IPS-20b (cell line): ENCODE measurements around the gene SLC6A18.

Experiments used
- H3K27ac ChIP-seq: one replicate; pipeline ENCODE4 v1.5.1; 2013; ENCODE audit warnings: low read length
- H3K27me3 ChIP-seq: 2 replicates; pipeline ENCODE4 v1.6.1; 2013; ENCODE audit warnings: mild to moderate bottlenecking, low read length, inconsistent platforms; ENCODE audit not compliant: insufficient read depth
- H3K36me3 ChIP-seq: 2 replicates; pipeline ENCODE4 v1.6.1; 2013; ENCODE audit warnings: low read depth, mild to moderate bottlenecking, inconsistent platforms, low read length, moderate library complexity; ENCODE audit not compliant: insufficient read depth
- H3K4me1 ChIP-seq: 2 replicates; pipeline ENCODE4 v1.6.1; 2013; ENCODE audit warnings: mild to moderate bottlenecking, control low read depth, inconsistent platforms, low read length, moderate library complexity; ENCODE audit not compliant: insufficient read depth
- H3K4me3 ChIP-seq: 2 replicates; pipeline ENCODE4 v1.5.1; 2013; ENCODE audit warnings: mild to moderate bottlenecking, low read length, inconsistent platforms
- H3K9ac ChIP-seq: 2 replicates; pipeline ENCODE4 v1.6.1; 2013; ENCODE audit warnings: low read depth, mild to moderate bottlenecking, inconsistent platforms, low read length, moderate library complexity
- H3K9me3 ChIP-seq: 2 replicates; pipeline ENCODE4 v1.6.1; 2013; ENCODE audit warnings: mild to moderate bottlenecking, low read depth, low read length, inconsistent platforms; ENCODE audit not compliant: insufficient read depth

Gene SLC6A18

DNA sequence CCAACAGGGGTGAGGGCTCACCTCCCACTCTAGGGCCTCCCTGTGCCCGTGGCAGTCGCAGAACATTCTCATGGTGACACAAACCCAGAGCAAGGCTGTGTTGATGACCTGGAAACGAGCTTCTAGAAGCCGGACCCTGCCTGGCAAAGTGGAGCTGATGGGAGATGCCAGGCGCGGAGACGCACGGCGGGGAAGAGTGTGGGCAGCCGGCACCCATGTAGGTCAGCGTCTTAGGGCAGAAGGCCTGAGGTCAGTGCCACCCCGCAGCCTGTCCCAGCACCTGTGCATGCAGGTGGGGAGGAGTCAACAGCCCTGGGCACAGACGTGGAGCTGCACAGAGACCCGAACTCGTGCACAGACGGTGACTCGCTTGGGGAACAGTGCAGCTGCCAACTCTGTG is 5.4 kb downstream of the SLC6A18 start:
- no peak overlapping the region for H3K27ac ChIP-seq
- no peak overlapping the region for H3K9ac ChIP-seq
- no peak overlapping the region for H3K4me3 ChIP-seq

GRCh38 chr5:1231354-1231905 is 6.2 kb downstream of the SLC6A18 start:
- H3K36me3 ChIP-seq = no peaks in the 10 kb centered on the region
- no peaks in the 10 kb centered on the region for H3K4me1 ChIP-seq
- H3K27me3 ChIP-seq = no peaks in the 10 kb centered on the region
- H3K4me3 ChIP-seq = no peak overlapping the region
- no peak overlapping the region for H3K27ac ChIP-seq
- peaks cover 9% of the 10 kb centered on the region for H3K9me3 ChIP-seq
- H3K9ac ChIP-seq = no peak overlapping the region

More for the DNA sequence above, 5.4 kb downstream of the SLC6A18 start:
- peaks cover 3% of the 10 kb centered on the region for H3K9me3 ChIP-seq
- no peaks in the 10 kb centered on the region for H3K27me3 ChIP-seq
- no peaks in the 10 kb centered on the region for H3K36me3 ChIP-seq
- H3K4me1 ChIP-seq = no peaks in the 10 kb centered on the region

DNA sequence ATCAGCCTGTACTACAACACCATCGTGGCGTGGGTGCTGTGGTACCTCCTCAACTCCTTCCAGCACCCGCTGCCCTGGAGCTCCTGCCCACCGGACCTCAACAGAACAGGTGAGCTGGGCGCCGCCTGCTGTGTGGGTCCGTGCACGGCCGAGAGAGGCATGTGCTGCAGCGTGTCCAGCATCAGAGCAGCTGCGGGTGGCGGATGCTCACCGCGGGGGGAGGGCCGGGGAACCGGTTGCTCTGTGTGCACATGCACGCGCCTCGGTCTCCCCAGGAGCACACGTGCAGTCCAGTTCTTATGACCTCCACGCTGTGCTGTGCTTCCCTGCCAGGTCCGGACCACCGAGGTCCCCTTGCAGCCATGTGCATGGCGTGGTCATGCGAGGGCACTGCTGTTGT is 7.6 kb downstream of the SLC6A18 start:
- Histone ChIP-seq H3K4me1 (no peaks in the 10 kb centered on the region), H3K9me3 (peaks cover 9% of the 10 kb centered on the region), H3K9ac (no peak overlapping the region), H3K36me3 (no peaks in the 10 kb centered on the region), H3K27me3 (no peaks in the 10 kb centered on the region), H3K4me3 (no peak overlapping the region), H3K27ac (no peak overlapping the region)

GRCh38 chr5:1235379-1235778 is 10.2 kb downstream of the SLC6A18 start:
- Histone ChIP-seq H3K9me3 (peaks cover 9% of the 10 kb centered on the region), H3K27me3 (no peaks in the 10 kb centered on the region)

DNA sequence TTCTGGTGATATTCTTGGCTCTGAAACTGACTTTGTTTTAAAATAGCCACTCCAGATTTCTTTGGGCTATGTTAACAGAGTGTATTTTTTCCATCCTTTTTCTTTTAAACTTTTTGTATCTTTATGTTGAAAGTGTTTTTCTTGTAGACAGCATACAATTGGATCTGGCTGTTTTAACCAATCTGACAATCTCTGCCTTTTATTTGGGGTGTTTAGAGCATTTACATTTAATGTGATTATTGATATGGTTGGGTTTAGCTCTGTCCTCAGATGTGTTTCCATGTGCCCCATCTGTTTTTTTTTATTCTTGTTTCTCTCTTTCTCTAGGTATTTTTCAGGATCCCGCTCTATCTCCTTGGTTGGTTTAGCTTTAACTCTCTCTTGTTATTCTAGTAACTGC is 10.7 kb downstream of the SLC6A18 start:
- Histone ChIP-seq H3K27ac (no peak overlapping the region), H3K36me3 (no peaks in the 10 kb centered on the region)

More at GRCh38 chr5:1235379-1235778, 10.2 kb downstream of the SLC6A18 start:
- no peak overlapping the region for H3K4me3 ChIP-seq
- no peaks in the 10 kb centered on the region for H3K4me1 ChIP-seq
- no peak overlapping the region for H3K9ac ChIP-seq
- no peak overlapping the region for H3K27ac ChIP-seq
- H3K36me3 ChIP-seq = no peaks in the 10 kb centered on the region

GRCh38 chr5:1239505-1240251 is 14.5 kb downstream of the SLC6A18 start:
- Histone ChIP-seq H3K9ac (no peak overlapping the region), H3K4me1 (no peaks in the 10 kb centered on the region; the same call in 1 of the 2 replicates), H3K4me3 (no peak overlapping the region), H3K27me3 (no peaks in the 10 kb centered on the region), H3K36me3 (no peaks in the 10 kb centered on the region), H3K27ac (no peak overlapping the region), H3K9me3 (peaks cover 9% of the 10 kb centered on the region)

More for the DNA sequence above, 10.7 kb downstream of the SLC6A18 start:
- H3K4me1 ChIP-seq = no peaks in the 10 kb centered on the region
- no peaks in the 10 kb centered on the region for H3K27me3 ChIP-seq
- no peak overlapping the region for H3K9ac ChIP-seq
- no peak overlapping the region for H3K4me3 ChIP-seq
- peaks cover 9% of the 10 kb centered on the region for H3K9me3 ChIP-seq

DNA sequence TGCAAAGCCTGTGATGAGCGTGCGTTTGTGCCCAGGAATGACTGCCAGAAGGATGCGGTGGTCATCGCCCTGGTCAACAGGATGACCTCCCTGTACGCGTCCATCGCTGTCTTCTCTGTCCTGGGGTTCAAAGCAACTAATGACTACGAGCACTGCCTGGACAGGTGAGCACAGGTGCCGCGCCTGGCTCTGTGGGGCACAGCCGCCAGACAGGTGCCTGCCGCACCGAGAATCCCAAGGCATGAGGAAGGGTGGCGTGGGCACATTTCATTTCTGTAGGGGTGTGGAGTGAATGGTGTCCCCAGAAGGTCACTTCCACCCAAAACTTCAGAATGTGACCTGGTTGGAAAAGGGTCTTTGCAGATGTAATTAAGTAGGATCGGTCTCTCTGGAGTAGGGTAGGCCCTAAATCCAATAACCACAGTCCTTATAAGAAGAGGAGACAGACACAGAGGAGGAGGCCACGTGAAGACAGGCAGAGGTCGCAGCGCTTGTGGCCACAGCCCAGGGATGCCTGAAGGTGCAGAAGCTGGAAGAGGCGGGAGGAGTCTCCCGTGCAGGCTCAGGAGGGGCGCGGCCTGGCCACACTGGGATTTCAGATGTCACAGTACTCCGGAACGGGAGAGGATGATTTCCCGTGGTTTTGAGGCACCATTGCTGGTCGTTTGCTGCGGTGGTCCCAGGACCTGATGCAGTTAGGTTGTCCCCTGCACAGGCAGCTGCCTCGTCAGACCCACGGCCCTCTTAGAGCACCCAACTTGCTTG is 15.5 kb downstream of the SLC6A18 start:
- H3K27me3 ChIP-seq = no peaks in the 10 kb centered on the region
- no peak overlapping the region for H3K4me3 ChIP-seq
- H3K9me3 ChIP-seq = peaks cover 4% of the 10 kb centered on the region
- H3K9ac ChIP-seq = no peak overlapping the region
- no peaks in the 10 kb centered on the region; the same call in 1 of the 2 replicates for H3K4me1 ChIP-seq
- no peaks in the 10 kb centered on the region for H3K36me3 ChIP-seq
- no peak overlapping the region for H3K27ac ChIP-seq

- Histone ChIP-seq H3K4me1 (no peaks in the 10 kb centered on the region; the same call in 1 of the 2 replicates), H3K27me3 (no peaks in the 10 kb centered on the region), H3K36me3 (no peaks in the 10 kb centered on the region), H3K4me3 (no peak overlapping the region), H3K27ac (no peak overlapping the region), H3K9ac (no peak overlapping the region), H3K9me3 (no peaks in the 10 kb centered on the region)
Measured at GRCh38 chr5:1241509-1242080, 16.4 kb downstream of the SLC6A18 start.

DNA sequence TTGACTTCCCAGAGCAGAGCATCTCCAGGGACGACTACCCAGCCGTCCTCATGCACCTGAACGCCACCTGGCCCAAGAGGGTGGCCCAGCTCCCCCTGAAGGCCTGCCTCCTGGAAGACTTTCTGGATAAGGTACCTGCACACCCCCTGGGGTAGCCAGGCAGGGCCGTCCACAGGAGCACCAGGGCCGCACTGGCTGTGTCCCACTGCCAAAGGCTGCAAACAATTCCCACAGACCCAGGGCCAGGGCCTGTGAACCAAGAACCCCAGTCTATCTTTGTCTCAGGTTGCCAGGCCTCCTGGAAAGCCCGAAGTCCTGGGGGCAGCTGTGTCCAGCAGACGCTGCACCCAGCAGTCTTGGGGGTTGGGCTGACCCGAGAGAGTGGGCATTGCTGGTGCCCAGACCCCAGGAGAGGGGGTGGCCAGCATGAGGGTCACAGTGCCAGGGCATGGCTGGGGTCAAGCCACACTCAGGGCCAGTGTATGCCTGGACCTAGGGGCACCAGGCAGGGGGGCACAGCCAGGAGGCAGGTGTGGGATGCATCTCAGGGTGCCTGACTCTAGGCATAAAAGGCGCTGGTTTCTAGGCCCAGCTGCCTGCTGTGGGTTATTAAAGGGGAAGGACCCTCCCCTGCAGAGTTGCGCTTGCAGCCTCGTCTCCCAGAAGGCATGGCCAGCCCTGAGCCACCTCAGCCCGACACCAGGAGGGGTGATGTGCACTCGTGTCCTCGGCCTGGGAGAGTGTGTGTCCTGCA is 17.7 kb downstream of the SLC6A18 start:
- H3K27me3 ChIP-seq = no peaks in the 10 kb centered on the region; the same call in 1 of the 2 replicates
- no peaks in the 10 kb centered on the region; the same call in 1 of the 2 replicates for H3K4me1 ChIP-seq
- H3K36me3 ChIP-seq = no peaks in the 10 kb centered on the region
- H3K9me3 ChIP-seq = no peaks in the 10 kb centered on the region
- H3K9ac ChIP-seq = no peak overlapping the region
- H3K4me3 ChIP-seq = no peak overlapping the region
- H3K27ac ChIP-seq = no peak overlapping the region

DNA sequence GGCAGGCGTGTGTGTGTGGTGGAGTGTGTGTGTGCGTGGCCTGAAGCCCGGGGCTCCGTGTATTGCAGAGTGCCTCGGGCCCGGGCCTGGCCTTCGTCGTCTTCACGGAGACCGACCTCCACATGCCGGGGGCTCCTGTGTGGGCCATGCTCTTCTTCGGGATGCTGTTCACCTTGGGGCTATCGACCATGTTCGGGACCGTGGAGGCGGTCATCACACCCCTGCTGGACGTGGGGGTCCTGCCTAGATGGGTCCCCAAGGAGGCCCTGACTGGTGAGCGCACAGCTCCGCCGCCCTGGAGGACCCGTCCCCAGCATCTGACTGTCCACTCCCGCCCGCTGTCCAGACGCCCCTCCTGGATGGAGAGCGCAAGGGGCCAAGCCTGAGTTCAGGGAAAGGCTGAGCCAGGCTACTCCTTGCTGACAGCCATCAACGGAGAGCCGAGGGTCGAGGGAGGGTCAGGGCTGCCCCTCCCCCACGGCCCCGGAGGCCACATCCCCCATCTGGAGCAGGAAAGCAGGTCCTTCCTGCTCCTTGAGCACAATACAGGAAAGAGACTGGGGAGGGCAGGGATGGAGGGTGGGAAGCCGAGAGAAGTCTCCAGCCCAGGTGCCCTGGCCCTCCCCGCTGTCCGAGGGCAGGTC is 18.4 kb downstream of the SLC6A18 start:
- Histone ChIP-seq H3K4me3 (no peak overlapping the region), H3K4me1 (no peaks in the 10 kb centered on the region; the same call in 1 of the 2 replicates), H3K9ac (no peak overlapping the region), H3K27me3 (no peaks in the 10 kb centered on the region; the same call in 1 of the 2 replicates), H3K9me3 (no peaks in the 10 kb centered on the region), H3K27ac (no peak overlapping the region), H3K36me3 (no peaks in the 10 kb centered on the region)
